Astrocyte of the hippocampus (primary cell): ENCODE measurements around the gene PAN2.
"Not testable (repeated sequence)": the region's sequence is repeated elsewhere in the genome, so short reads cannot be mapped to it uniquely, and the experiment has no call there.

ENCODE experiments used
- DNase-seq: peaks from one replicate; pipeline ENCODE4 v3.0.0; 2011; ENCODE audit warnings: low read depth, low spot score

Gene PAN2

DNA sequence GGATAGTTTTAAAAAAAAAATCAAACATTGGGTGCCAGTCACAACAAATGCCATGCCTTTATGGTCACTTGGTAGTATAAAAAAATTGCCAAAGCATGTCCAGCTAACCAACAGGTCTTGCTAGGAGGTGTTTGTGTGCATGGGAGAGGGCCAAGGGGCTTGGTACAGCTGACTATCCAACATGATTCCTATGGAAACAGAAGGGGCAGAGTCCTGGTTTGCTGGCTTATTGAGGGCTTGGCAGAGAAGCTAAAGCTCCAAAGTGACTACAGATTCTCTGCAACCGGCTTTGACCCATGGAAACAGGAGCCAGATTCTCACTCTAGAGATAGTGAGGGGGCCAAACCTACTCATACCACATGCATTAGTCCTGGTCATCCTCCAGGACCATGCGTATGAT lies 61.3 kb downstream of the PAN2 start:
- DNase-seq, result not testable (repeated sequence)

DNA sequence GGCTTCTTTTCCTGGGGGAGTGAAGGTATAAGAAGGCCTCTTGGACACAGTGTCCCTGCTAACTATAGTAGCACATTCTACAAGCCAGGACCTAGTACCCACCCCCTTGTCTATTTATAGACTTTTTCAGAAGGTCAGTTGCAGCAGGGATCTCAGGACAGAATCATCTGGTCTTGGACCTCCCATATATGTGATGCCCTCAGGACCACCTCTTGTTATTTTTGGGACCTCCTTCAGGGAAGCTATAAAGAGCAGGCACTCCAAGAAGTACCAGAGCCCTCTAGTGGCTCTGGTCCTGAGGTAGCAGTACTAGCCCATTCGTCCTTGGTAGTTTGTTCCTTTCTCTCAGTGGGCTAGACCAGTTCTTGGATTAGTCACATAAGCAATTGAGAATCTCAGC lies 62.8 kb downstream of the PAN2 start:
- peak; percentile 40 for DNase-seq

GRCh38 chr12:56267443-56268071 lies 66.2 kb downstream of the PAN2 start:
- no peak for DNase-seq

DNA sequence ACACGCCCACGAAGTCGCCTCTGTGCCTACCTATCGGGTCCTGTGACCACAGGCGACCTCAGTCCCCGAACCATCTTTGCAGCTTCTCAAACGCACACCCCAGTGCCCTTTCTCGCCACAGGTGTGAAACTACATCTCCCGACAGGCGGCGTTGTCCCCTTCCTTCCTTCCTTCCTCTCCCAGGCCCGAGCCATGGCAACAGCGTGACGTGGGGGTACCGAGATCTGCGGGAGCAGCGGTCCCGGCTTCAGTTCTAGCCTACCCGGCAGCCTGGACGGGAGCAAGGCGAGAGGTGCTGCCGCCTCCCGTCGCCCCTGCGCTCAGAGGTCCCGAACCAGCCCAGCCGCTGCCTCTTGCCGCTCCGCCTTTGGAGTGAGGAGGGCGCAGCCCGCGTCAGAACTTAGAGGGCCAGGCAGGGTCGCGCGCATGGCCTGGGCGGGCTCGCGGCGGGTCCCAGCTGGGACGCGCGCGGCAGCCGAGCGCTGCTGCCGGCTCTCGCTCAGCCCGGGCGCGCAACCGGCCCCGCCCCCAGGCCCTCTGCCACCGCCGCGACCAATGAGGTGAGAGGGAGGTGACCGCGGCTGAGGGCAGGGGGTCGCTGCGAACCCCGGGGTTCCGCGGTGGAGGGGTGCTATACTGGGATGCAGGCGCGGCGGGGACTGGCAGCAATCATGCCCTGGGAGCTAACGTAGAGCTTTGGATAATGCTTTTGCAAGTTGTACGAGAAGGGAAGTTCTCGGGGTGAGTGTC lies 66.9 kb downstream of the PAN2 start, which contains the start of gene COQ10A:
COQ10A (plus strand) TSS at position 250 of the 750 bp plus-strand sequence; CDS start at position 427, 177 bp downstream.
- peak; percentile 94 for DNase-seq
